Measurements from ENCODE around the gene ARMH1.

Gene ARMH1

GRCh38 chr1:44707112-44707881, 32.8 kb downstream of the ARMH1 start:
- intact Hi-C loops (cut with DNase I) = no loop called here
- no peak for DNase-seq

- peak in 20 of 42 donors; percentile 10 to 70 (median 30) for DNase-seq
- intact Hi-C loops (cut with DNase I) = no loop called here
These were observed 33.7 kb downstream of the ARMH1 start for GRCh38 chr1:44707959-44708831.

GRCh38 chr1:44713321-44713781, 38.8 kb downstream of the ARMH1 start:
- DNase-seq = no peak
- intact Hi-C loops (cut with DNase I) = no loop called here

GRCh38 chr1:44714532-44714931, 40.0 kb downstream of the ARMH1 start:
- intact Hi-C loops (cut with DNase I) = no loop called here
- no peak for DNase-seq

- intact Hi-C loops (cut with DNase I) = no loop called here
- peak; percentile 33 to 90 (median 74) for DNase-seq
These were observed 40.5 kb downstream of the ARMH1 start for GRCh38 chr1:44714944-44715571.

GRCh38 chr1:44717156-44717555, 42.6 kb downstream of the ARMH1 start:
- intact Hi-C loops (cut with DNase I) = no loop called here
- no peak for DNase-seq

- intact Hi-C loops (cut with DNase I) = no loop called here
- no peak for DNase-seq
These were observed 43.1 kb downstream of the ARMH1 start for GRCh38 chr1:44717653-44718052.

- no peak for DNase-seq
- intact Hi-C loops (cut with DNase I) = no loop called here
These were observed 43.6 kb downstream of the ARMH1 start for GRCh38 chr1:44718091-44718490.

- DNase-seq = no peak
- intact Hi-C loops (cut with DNase I) = no loop called here
These were observed 44.8 kb downstream of the ARMH1 start for GRCh38 chr1:44719318-44719717.

- DNase-seq = no peak
- intact Hi-C loops (cut with DNase I) = no loop called here
These were observed 45.8 kb downstream of the ARMH1 start for GRCh38 chr1:44720281-44720680.

GRCh38 chr1:44721485-44722361, 47.2 kb downstream of the ARMH1 start:
- intact Hi-C loops (cut with DNase I) = no loop called here
- peak in 14 of 42 donors; percentile 14 to 58 (median 28) for DNase-seq

- intact Hi-C loops (cut with DNase I) = no loop called here
- no peak for DNase-seq
These were observed 48.5 kb downstream of the ARMH1 start for GRCh38 chr1:44723064-44723463.

GRCh38 chr1:44723496-44724295, 49.2 kb downstream of the ARMH1 start:
- intact Hi-C loops (cut with DNase I) = no loop called here
- peak in 16 of 42 donors; percentile 12 to 55 (median 33) for DNase-seq

- intact Hi-C loops (cut with DNase I) = no loop called here
These were observed 49.9 kb downstream of the ARMH1 start for GRCh38 chr1:44724296-44724954.

GRCh38 chr1:44724955-44725698, 50.6 kb downstream of the ARMH1 start:
- intact Hi-C loops (cut with DNase I) = no loop called here
- DNase-seq = no peak

More at GRCh38 chr1:44724296-44724954, 49.9 kb downstream of the ARMH1 start:
- no peak for DNase-seq

GRCh38 chr1:44730741-44731512, 56.4 kb downstream of the ARMH1 start, which contains the start of gene RNU5D-1:
Gene RNU5D-1, minus strand, starts transcription at chr1:44731170.
- intact Hi-C loops (cut with DNase I) = loop anchor here (10.0 kb wide), 1 partner anchor 574 kb away; no protein-coding TSS in a partner anchor
- DNase-seq = peak; percentile 86 to 99 (median 96)

Measured in head of caudate nucleus (tissue), 42 donors.